NCI-H2196 treated with DMSO at 0.1 percent for 48 hours (cell line): ENCODE measurements around the gene TLL1.

Experiments
- DNase-seq: peaks from one replicate; lab custom pipeline; 2025; ENCODE audit not compliant: unreplicated experiment; lab: John Stamatoyannopoulos, UW

Gene TLL1

DNA sequence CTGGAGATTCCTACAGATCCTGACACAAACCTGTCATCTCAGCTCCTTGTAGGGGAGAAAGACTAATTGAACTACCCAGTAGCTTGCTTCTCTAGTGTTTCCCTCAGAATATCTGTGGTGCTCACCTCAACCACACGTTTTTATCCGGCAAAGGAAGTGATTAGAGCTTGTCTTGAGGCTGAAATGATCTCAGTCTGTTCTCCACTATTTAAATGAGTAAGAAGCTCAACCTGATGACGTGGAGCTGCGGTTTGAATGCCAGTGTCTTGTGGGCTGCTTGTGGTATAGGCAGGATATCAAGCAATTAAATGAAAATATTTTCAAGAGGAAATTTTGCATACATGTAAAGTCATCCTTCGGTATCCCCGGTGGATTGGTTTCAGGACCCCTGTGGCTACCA is 270.2 kb downstream of the TLL1 start:
- no peak for DNase-seq

DNA sequence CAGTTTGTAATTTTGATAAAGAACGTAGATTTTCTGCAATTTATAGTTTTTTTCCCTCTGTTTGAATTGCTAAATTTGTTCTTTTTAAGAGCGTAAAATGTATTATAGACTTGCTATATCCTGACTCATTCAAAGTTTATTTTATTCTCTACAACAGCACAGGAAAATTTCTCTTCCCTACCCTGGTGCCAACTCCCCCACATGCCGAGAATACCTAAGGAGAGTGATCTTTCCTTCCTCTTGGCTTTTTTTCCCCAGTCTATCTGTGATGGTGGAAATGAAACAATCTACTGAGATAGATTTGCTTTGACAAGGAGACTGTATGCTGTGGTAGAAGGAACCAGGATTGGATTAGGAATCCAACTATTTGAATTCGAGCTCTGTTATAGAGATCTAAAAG is 271.6 kb downstream of the TLL1 start:
- no peak for DNase-seq

DNA sequence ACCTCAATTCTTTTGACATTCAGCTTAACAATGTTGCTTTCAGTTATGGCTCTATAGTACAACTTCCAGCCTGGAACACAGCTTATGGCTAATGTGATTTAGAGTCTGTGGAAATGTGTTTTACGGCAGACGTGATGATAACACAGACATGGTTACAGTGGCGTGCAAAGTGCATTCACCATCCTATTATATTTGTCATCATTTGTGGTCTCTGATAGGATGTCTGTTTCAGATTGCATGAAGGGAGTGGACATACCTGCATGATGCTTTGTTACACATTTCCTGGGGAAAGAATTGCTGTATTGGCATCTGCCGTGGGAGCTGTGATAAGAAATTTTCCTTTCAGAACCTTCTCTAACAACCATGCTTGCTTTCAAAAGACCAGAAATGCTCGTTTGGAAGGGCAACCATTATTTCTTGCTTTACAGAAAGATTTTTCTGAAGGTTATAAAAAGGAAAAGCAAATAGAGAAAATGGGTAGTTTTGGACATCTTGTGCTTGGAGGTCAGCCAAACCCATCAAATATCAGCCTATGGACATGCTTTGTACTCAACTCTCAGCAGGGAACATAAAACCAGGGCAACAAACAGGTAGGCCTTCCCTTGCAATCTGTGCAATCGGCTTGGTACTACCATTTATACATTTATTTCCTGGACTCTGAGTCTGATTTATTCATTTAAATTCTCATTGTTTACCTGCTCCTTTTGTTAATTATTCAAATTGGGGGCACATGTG is 273.9 kb downstream of the TLL1 start:
- no peak for DNase-seq
